ENCODE data around the gene PITRM1. TPM values are rescaled to one million over a fixed set of nuclear protein-coding genes. Genes with fewer than 3 reads are reported as not detected.
A peak's percentile ranks its signal among the peaks of the same experiment; 100 is the strongest.

PITRM1 gene
- total RNA-seq, 1 donor from 2014 or later: 110 TPM

DNA sequence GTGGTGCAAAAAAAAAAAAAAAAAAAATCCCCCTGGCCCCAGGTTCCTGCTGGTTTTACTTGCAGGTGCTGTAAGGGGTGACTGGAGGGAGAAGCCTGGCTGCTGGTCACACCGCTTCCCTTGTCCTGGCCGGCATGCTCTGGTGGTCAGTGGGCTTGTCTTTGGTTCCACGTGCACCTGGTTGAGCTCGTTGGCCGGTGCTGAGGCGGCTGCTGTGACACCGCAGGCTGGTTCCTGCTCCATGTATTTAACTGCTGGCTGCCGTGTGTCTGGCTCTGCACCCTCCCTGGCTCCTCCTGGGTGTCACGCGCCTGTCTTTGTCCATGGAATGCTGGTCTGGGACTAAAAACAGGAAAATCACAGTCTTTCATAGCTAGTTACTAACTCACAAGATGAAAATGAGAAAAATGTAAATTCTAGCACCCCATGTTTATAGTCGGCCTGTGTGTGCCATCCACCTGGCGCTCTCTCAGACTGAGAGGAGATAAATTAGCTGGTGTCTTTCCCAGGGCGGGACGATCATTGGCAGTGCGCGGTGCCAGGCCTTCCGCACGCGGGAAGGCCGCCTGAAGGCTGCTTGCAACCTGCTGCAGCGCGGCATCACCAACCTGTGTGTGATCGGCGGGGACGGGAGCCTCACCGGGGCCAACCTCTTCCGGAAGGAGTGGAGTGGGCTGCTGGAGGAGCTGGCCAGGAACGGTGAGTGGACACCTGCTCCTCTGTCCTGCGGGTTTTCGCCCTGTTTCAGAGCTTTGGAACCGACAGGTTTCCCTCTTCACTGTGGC is 71.5 kb downstream of the PITRM1 start:
- DNase-seq (ENCODE audit: low spot score in 2 of 2): no peak
- Histone ChIP-seq H3K27ac (no peak overlapping the region), H3K9me3 (no peaks in the 10 kb centered on the region), H3K4me3 (no peak overlapping the region), H3K4me1 (peaks cover 16 to 35% of the 10 kb centered on the region in 2 donors), H3K36me3 (peaks cover 6 to 28% of the 10 kb centered on the region in 2 donors), H3K27me3 (no peaks in the 10 kb centered on the region)
- intact Hi-C loops (cut with DNase I): no loop called here
- TF ChIP-seq, protein P1, sequence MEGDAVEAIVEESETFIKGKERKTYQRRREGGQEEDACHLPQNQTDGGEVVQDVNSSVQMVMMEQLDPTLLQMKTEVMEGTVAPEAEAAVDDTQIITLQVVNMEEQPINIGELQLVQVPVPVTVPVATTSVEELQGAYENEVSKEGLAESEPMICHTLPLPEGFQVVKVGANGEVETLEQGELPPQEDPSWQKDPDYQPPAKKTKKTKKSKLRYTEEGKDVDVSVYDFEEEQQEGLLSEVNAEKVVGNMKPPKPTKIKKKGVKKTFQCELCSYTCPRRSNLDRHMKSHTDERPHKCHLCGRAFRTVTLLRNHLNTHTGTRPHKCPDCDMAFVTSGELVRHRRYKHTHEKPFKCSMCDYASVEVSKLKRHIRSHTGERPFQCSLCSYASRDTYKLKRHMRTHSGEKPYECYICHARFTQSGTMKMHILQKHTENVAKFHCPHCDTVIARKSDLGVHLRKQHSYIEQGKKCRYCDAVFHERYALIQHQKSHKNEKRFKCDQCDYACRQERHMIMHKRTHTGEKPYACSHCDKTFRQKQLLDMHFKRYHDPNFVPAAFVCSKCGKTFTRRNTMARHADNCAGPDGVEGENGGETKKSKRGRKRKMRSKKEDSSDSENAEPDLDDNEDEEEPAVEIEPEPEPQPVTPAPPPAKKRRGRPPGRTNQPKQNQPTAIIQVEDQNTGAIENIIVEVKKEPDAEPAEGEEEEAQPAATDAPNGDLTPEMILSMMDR (IDR thresholded peaks at IDR 0.05): no peak

DNA sequence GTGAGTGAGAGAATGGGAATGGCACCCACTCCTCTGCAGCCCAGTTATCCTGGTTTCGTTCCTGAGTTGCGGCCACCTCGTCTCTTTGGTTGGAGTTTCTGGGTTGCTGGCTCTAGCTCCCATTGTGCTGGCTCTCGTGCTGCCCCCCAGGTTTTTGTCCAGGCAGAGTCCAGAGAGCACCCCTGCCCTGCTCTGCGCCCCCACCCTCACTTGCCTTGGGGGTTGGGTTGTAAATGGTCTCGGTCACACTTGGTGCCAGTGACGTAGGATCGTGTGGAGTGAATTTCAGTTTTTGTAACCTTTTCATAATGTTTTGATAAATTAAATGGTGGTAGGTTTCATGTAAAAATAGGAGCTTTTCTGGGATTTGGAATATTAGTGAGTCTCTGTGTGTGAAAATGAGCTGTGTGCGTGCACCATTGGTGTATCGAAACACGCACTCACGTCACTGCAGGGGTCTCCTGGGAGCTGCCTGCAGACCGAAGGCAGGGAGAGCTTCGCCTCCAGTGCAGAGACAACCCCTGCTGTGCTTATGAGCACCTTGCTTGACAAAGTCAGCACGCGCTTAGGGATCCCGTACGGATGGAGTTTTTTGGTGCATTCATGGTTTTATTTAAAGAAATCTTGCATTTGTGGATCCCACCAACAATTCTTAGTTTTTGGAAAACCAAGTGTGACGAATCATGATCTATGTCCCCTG is 72.3 kb downstream of the PITRM1 start:
- intact Hi-C loops (cut with DNase I): no loop called here

DNA sequence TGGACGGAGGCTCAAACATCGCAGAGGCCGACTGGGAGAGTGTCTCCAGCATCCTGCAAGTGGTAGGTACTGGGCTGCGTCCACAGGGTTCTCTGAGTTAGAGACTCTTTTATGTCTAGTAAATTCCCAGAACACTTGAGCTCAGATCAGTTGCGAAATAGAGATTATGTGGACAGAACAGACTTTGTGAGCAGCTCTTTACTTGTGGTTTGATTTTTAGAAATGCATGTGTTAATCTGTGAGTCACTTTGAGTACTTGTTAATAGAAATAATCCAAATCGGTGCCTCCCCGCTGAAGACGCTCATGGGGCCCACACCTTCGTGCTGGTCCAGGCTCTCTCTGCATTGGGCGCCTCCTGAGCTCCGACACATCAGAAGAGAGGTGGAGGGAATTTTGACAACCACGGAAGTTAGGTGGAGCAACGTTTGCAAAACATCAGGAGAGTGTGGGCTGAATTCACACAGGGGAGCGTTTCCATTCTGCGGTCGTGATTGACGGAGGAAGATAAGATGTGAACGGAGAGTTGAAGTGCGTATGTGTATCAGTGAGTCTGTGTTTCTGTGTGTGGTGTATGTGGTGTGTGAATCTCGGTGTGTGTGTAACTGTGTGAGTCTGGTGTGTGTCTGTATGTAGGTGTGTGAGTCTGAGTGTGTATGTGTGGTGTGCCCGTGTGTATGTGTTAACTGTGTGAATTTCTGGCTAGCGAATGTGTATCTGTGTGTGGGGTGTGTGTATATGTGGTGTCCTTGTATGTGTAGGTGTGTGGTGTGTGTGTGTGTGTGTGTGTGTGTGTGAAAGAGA is 73.1 kb downstream of the PITRM1 start:
- H3K4me3 ChIP-seq: no peak overlapping the region
- no peaks in the 10 kb centered on the region for H3K9me3 ChIP-seq
- intact Hi-C loops (cut with DNase I): no loop called here
- no peaks in the 10 kb centered on the region for H3K27me3 ChIP-seq
- peak in 1 of 2 donors; percentile 60 for DNase-seq (ENCODE audit: low spot score in 2 of 2)
- peaks cover 0 to 19% of the 10 kb centered on the region in 2 donors for H3K36me3 ChIP-seq
- TF ChIP-seq, protein P1 (IDR thresholded peaks at IDR 0.05): no peak
- H3K4me1 ChIP-seq: peaks cover 13 to 31% of the 10 kb centered on the region in 2 donors
- H3K27ac ChIP-seq: no peak overlapping the region

More for the DNA sequence above, 72.3 kb downstream of the PITRM1 start:
- no peak for DNase-seq (ENCODE audit: low spot score in 2 of 2)
- TF ChIP-seq, protein P1 (IDR thresholded peaks at IDR 0.05): no peak
- Histone ChIP-seq H3K27me3 (no peaks in the 10 kb centered on the region), H3K27ac (no peak overlapping the region), H3K4me1 (peaks cover 16 to 31% of the 10 kb centered on the region in 2 donors), H3K9me3 (no peaks in the 10 kb centered on the region), H3K4me3 (no peak overlapping the region), H3K36me3 (peaks cover 2 to 22% of the 10 kb centered on the region in 2 donors)

DNA sequence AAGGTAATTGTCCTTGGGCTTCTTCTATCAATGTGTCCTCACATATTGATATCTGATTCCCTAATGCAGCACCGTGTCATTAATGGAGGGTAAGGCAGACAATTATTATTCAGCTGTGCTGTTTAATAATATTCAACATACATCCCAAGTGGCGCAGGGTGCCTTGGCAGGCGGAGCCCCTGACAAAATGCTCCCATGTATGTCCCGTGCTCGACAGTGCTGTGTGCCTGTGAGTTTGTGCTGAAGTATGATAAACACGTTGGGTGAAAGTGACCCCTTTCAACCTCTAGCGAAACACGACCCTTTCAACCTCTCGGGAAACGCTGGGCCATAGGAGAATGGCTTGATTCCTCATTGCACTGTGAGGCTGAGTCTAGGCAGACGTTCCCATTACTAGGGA is 73.9 kb downstream of the PITRM1 start:
- TF ChIP-seq, protein P1 (IDR thresholded peaks at IDR 0.05): no peak
- DNase-seq (ENCODE audit: low spot score in 2 of 2): peak in 1 of 2 donors; percentile 58
- Histone ChIP-seq H3K36me3 (peaks cover 0 to 14% of the 10 kb centered on the region in 2 donors), H3K27me3 (no peaks in the 10 kb centered on the region), H3K27ac (no peak overlapping the region), H3K4me3 (no peak overlapping the region), H3K9me3 (no peaks in the 10 kb centered on the region), H3K4me1 (peaks cover 12 to 24% of the 10 kb centered on the region in 2 donors)
- intact Hi-C loops (cut with DNase I): no loop called here

DNA sequence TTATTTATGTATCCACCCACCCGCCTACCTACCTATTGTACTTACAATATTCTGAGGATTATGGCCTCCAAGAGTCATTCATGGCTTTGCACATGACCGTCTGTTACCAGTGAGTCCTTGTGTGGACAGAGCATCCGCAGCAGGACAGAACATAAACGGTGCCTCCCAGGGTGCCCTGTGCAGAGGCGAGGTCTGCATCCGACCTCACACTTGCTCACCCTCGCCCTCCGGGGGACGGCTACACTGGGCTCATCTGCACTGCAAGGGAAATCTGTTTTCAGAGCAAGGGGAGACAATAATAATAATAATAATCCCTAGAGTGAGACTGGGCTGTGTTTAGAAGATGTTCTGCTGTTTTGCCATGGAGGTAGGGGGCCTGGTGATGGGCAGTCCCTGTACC is 75.4 kb downstream of the PITRM1 start:
- TF ChIP-seq, protein P1 (IDR thresholded peaks at IDR 0.05): no peak
- DNase-seq (ENCODE audit: low spot score in 2 of 2): no peak
- peaks cover 0 to 10% of the 10 kb centered on the region in 2 donors for H3K36me3 ChIP-seq
- intact Hi-C loops (cut with DNase I): no loop called here
- H3K9me3 ChIP-seq: no peaks in the 10 kb centered on the region
- H3K4me3 ChIP-seq: no peak overlapping the region
- H3K27me3 ChIP-seq: no peaks in the 10 kb centered on the region
- H3K4me1 ChIP-seq: peaks cover 8 to 19% of the 10 kb centered on the region in 2 donors
- H3K27ac ChIP-seq: peak overlapping the region; percentile 60 to 88
